Liver (tissue), 9 donors: ENCODE results near the gene TTF2. TPM values are rescaled to one million over a fixed set of nuclear protein-coding genes. Genes with fewer than 3 reads are reported as not detected.

Experiments
- DNase-seq: peaks from one replicate; pipeline ENCODE4 v3.0.0-alpha.2; 2017; ENCODE audit warnings: low spot score
- H3K27ac ChIP-seq, 2 donors: one replicate each; pipeline ENCODE4 v1.7.0; 2013; ENCODE audit warnings: inconsistent platforms in 2 of 2, low read length in 2 of 2, control low read depth in 1 of 2, low read depth in 1 of 2, mild to moderate bottlenecking in 1 of 2
- H3K27me3 ChIP-seq, 4 donors: one replicate each; pipeline versions ENCODE4 v1.6.1 to v1.7.0; 2013; ENCODE audit warnings: low read length in 3 of 4, inconsistent platforms in 1 of 4, mild to moderate bottlenecking in 1 of 4, moderate library complexity in 1 of 4; ENCODE audit not compliant: control insufficient read depth in 4 of 4, insufficient read depth in 4 of 4
- H3K36me3 ChIP-seq, 4 donors: one replicate each; pipeline versions ENCODE4 v1.6.1 to v1.7.0; 2013; ENCODE audit warnings: low read length in 3 of 4, mild to moderate bottlenecking in 3 of 4, low read depth in 1 of 4, moderate library complexity in 1 of 4; ENCODE audit not compliant: control insufficient read depth in 4 of 4, insufficient read depth in 3 of 4
- H3K4me1 ChIP-seq, 4 donors: one replicate each; pipeline versions ENCODE4 v1.6.1 to v1.7.0; 2013; ENCODE audit warnings: low read length in 3 of 4, mild to moderate bottlenecking in 3 of 4, moderate library complexity in 1 of 4; ENCODE audit not compliant: control insufficient read depth in 4 of 4, insufficient read depth in 4 of 4
- H3K4me3 ChIP-seq, 3 donors: one replicate each; pipeline versions ENCODE4 v1.6.1 to v1.7.0; 2013; ENCODE audit warnings: low read length in 3 of 3, control low read depth in 1 of 3, low read depth in 1 of 3, mild to moderate bottlenecking in 1 of 3
- H3K9ac ChIP-seq, 2 donors: one replicate each; pipeline ENCODE4 v1.7.0; 2013; ENCODE audit warnings: low read length in 2 of 2, mild to moderate bottlenecking in 2 of 2, moderate library complexity in 2 of 2, control low read depth in 1 of 2, low read depth in 1 of 2
- H3K9me3 ChIP-seq, 4 donors: one replicate each; pipeline versions ENCODE4 v1.6.1 to v1.7.0; 2013; ENCODE audit warnings: low read length in 3 of 4; ENCODE audit not compliant: control insufficient read depth in 4 of 4
- CTCF ChIP-seq: fragments of 150-350 bp; IDR thresholded peaks from 2 replicates; pipeline ENCODE4 v1.5.1; 2017; ENCODE audit warnings: improper control_type of control experiment, low read depth, low read length; ENCODE audit not compliant: missing input control
- EGR1 ChIP-seq, 2 donors: IDR thresholded peaks; 2 replicates each; pipeline ENCODE4 v1.6.1; 2016 to 2018; ENCODE audit warnings: antibody characterized with exemption in 2 of 2, low read depth in 2 of 2
- FOXA1 ChIP-seq: IDR thresholded peaks from 2 replicates; pipeline ENCODE4 v1.6.1; 2016; ENCODE audit warnings: antibody characterized with exemption
- HNF4A ChIP-seq, 2 donors: conservative IDR thresholded peaks; 2 replicates each; pipeline ENCODE4 v1.6.1; 2016; ENCODE audit warnings: antibody characterized with exemption in 2 of 2, mild to moderate bottlenecking in 2 of 2
- HNF4G ChIP-seq: IDR thresholded peaks from 2 replicates; pipeline ENCODE4 v1.6.1; 2016; ENCODE audit warnings: antibody characterized with exemption
- MAX ChIP-seq: IDR thresholded peaks from 2 replicates; pipeline ENCODE4 v1.6.1; 2016; ENCODE audit warnings: antibody characterized with exemption
- NR2F2 ChIP-seq: IDR thresholded peaks from 2 replicates; pipeline ENCODE4 v1.6.1; 2016; ENCODE audit warnings: antibody characterized with exemption
- REST ChIP-seq: IDR thresholded peaks from 2 replicates; pipeline ENCODE4 v1.6.1; 2016; ENCODE audit warnings: antibody characterized with exemption, mild to moderate bottlenecking
- RXRA ChIP-seq, 2 donors: IDR thresholded peaks; 2 replicates each; pipeline ENCODE4 v1.6.1; 2017 to 2018; ENCODE audit warnings: antibody characterized with exemption in 2 of 2, mild to moderate bottlenecking in 1 of 2
- SP1 ChIP-seq: IDR thresholded peaks from 2 replicates; pipeline ENCODE4 v1.6.1; 2018; ENCODE audit warnings: antibody characterized with exemption, mild to moderate bottlenecking
- TAF1 ChIP-seq: conservative IDR thresholded peaks from 2 replicates; pipeline ENCODE4 v1.6.1; 2016; ENCODE audit warnings: antibody characterized with exemption, mild to moderate bottlenecking
- ZBTB33 ChIP-seq: IDR thresholded peaks from 2 replicates; pipeline ENCODE4 v1.6.1; 2016; ENCODE audit warnings: antibody characterized with exemption
- WGBS: extraction: QIAGEN DNeasy Blood & Tissue Kit; methylation state at CpG from one replicate; pipeline ENCODE4 v1.1.7; 2013; 5-methylcytosine and 5-hydroxymethylcytosine counted together
- polyA plus RNA-seq, 2 donors: library from polyadenylated mRNA; stranded (reverse) in 1 of 2; unstranded in 1 of 2; fragments of 200-250 nt in 1 of 2; fragments of >200 nt in 1 of 2; fragmentation: Nextera tagmentation in 1 of 2; extraction: Ambion mirVana in 1 of 2; gene quantifications; one replicate each; pipeline versions ENCODE4 v1.2.1 to v1.2.3, GENCODE V29; 2013 to 2015
- total RNA-seq, 2 donors: library from RNA; depleted of rRNA; stranded (reverse); fragments of >200 nt; gene quantifications; one replicate each; pipeline ENCODE4 v1.2.3, GENCODE V29; 2014
- donor health status: healthy.
- donor health status: healthy.
- donor health status: healthy.
- donor health status: healthy.
- donor health status: healthy.

TTF2 gene
- total and polyA plus RNA-seq, 4 donors = 1.3 to 16.9 (median 2.8) TPM

- Histone ChIP-seq H3K27ac (no peak overlapping the region), H3K36me3 (no peaks in the 10 kb centered on the region), H3K4me3 (no peak overlapping the region), H3K4me1 (no peaks in the 10 kb centered on the region), H3K9ac (no peak overlapping the region), H3K27me3 (no peaks in the 10 kb centered on the region), H3K9me3 (no peaks in the 10 kb centered on the region)
- DNase-seq = no peak
- TF ChIP-seq MAX = no peak
- 90% methylated on average over 7 of the region's 7 CpGs for WGBS
These were observed 25.3 kb upstream of the TTF2 start for GRCh38 chr1:117034791-117035290.

GRCh38 chr1:117036018-117036461 is 24.1 kb upstream of the TTF2 start:
- no peak overlapping the region for H3K4me3 ChIP-seq
- no peak overlapping the region for H3K27ac ChIP-seq
- TF ChIP-seq HNF4A (conservative IDR thresholded peaks at IDR 0.05) (no peak), EGR1 (IDR thresholded peaks at IDR 0.05; ENCODE audit: low read depth in 2 of 2) (no peak), REST (no peak), SP1 (no peak), NR2F2 (no peak), MAX (no peak), CTCF (no peak)
- no peak overlapping the region for H3K9ac ChIP-seq
- WGBS = 74% methylated on average over 6 of the region's 6 CpGs
- no peaks in the 10 kb centered on the region for H3K9me3 ChIP-seq
- no peak for DNase-seq
- H3K36me3 ChIP-seq = no peaks in the 10 kb centered on the region
- H3K4me1 ChIP-seq = no peaks in the 10 kb centered on the region
- no peaks in the 10 kb centered on the region for H3K27me3 ChIP-seq

GRCh38 chr1:117037802-117038201 is 22.3 kb upstream of the TTF2 start:
- H3K9ac ChIP-seq = no peak overlapping the region
- no peaks in the 10 kb centered on the region for H3K36me3 ChIP-seq
- H3K4me3 ChIP-seq = no peak overlapping the region
- H3K4me1 ChIP-seq = no peaks in the 10 kb centered on the region
- no peak for DNase-seq
- H3K9me3 ChIP-seq = no peaks in the 10 kb centered on the region
- H3K27ac ChIP-seq = no peak overlapping the region
- 80% methylated on average over 1 of the region's 1 CpG for WGBS
- H3K27me3 ChIP-seq = no peaks in the 10 kb centered on the region
- TF ChIP-seq TAF1 = no peak
- no peak for TF ChIP-seq NR2F2
- no peak for TF ChIP-seq CTCF
- no peak for TF ChIP-seq ZBTB33
- no peak for TF ChIP-seq HNF4A (conservative IDR thresholded peaks at IDR 0.05)
- no peak for TF ChIP-seq MAX
- TF ChIP-seq FOXA1 = no peak
- no peak for TF ChIP-seq REST
- no peak for TF ChIP-seq HNF4G
- TF ChIP-seq RXRA (IDR thresholded peaks at IDR 0.05) = no peak
